ENCODE data around the gene ABHD8. TPM values are rescaled to one million over a fixed set of nuclear protein-coding genes. Genes with fewer than 3 reads are reported as not detected.

Gene ABHD8
- polyA plus RNA-seq, 3 donors, result 11.3 to 14.9 (median 12.5) TPM

DNA sequence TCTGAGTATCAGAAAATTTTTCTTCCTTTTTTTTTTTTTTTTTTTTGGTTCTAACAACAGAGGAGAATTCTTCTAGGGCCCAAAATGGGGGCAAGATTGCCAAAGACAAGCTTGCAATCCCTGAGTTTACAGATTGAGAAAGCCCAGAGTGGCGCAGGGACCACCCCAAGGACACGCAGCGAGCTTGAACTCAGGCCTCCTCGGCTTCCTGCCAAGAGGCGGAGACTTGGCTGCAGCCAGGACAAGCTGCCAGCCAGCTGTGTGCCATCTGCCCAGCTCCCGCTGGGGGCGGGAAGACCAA lies 1.9 kb upstream of the ABHD8 start:
- peaks cover 0 to 3% (median 0%) of the 10 kb centered on the region in 3 donors for H3K27me3 Mint-ChIP-seq (ENCODE audit: low read depth in 3 of 3)
- H3K4me1 Mint-ChIP-seq, result peaks cover 37% of the 10 kb centered on the region
- peaks cover 50 to 57% of the 10 kb centered on the region in 2 donors for H3K4me1 ChIP-seq (ENCODE audit: control insufficient read depth in 1 of 2, insufficient read depth in 2 of 2, low read length in 2 of 2)
- H3K36me3 ChIP-seq (replicated peaks in 1 of 2; ENCODE audit: control insufficient read depth in 1 of 2, insufficient read depth in 2 of 2, low read length in 2 of 2), result peaks cover 0 to 2% of the 10 kb centered on the region in 2 donors
- DNase-seq, result no peak
- WGBS (ENCODE audit: insufficient coverage), result 0% methylated on average over 7 of the region's 7 CpGs
- H3K27me3 ChIP-seq (ENCODE audit: control insufficient read depth in 2 of 2, insufficient read depth in 2 of 2, low read length in 2 of 2), result no peaks in the 10 kb centered on the region
- peaks cover 22% of the 10 kb centered on the region for H4K20me1 ChIP-seq (ENCODE audit: insufficient read depth, low read length)
- H3K4me3 Mint-ChIP-seq, result peak overlapping the region; percentile 86 to 90
- TF ChIP-seq CTCF (IDR thresholded peaks at IDR 0.05), result no peak
- peak overlapping the region; percentile 80 for H3K4me2 ChIP-seq (replicated peaks; ENCODE audit: extremely low read depth, low read length, poor library complexity, severe bottlenecking)
- intact Hi-C loops (cut with micrococcal nuclease), result loop anchor here in 1 of 2 donors (2.0 kb wide), 1 partner anchor 38 kb away; the partner anchor contains the start of gene BABAM1
- H3K36me3 Mint-ChIP-seq, result peaks cover 5 to 11% of the 10 kb centered on the region in 2 donors
- H3K27ac ChIP-seq (ENCODE audit: low read depth in 1 of 2, low read length in 2 of 2), result peak overlapping the region in 1 of 2 donors; percentile 82
- H2AFZ ChIP-seq (ENCODE audit: insufficient read depth, low read depth, low read length, poor library complexity, severe bottlenecking), result no peak overlapping the region
- peaks cover 0 to 1% (median 0%) of the 10 kb centered on the region in 7 donors for H3K9me3 Mint-ChIP-seq
- H3K9ac ChIP-seq (ENCODE audit: insufficient read depth, low read length, poor library complexity, severe bottlenecking), result no peak overlapping the region
- peaks cover 48% of the 10 kb centered on the region for H3K79me2 ChIP-seq (ENCODE audit: insufficient read depth, low read length)
- peak overlapping the region in 2 of 3 experiments; percentile 75 to 76 for H3K4me3 ChIP-seq (replicated peaks in 1 of 3; ENCODE audit: low read depth in 2 of 3, low read length in 3 of 3)
- no peaks in the 10 kb centered on the region for H3K9me3 ChIP-seq (replicated peaks in 1 of 2; ENCODE audit: control insufficient read depth in 1 of 2, insufficient read depth in 1 of 2, low read length in 2 of 2)
- H3K27ac Mint-ChIP-seq, result peak overlapping the region; percentile 67 to 93 (median 90)

DNA sequence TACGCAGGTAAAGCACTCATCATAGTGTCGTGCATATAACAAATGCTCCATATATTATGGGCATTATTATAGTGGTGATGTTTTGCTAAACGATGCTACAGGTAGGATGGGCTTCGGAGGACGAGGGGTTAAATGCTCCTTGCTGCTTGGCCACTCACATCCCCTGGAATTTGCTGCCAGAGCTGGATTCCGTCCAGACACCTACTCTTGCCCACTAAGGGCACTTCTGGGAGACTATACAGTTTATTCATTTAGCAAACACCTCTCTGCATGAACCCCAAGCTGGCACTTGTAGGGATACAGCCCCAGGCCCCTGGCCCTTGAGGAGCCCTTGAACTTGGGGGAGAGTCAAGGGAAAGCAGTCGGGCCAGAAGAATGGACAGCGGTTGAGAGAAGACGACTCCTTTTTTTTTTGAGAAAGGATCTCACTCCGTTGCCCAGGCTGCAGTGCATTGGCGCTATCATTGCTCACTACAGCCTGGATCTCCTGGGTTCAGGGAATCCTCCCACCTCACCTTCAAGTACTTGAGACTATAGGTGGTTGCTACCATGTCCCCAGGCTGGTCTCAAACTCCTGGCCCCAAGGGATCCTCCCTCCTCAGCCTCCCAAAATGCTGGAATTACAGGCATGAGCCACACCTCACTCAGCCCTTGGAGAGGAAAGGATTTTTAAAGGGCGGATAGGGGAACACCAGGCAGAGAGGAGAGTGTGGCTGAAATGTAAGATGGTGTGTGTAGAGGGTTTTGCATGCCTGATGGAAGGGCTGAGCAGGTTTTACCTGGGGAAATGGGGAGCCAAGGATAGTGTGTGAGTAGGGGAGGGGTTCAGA lies 1.4 kb upstream of the ABHD8 start:
- no peaks in the 10 kb centered on the region for H3K9me3 ChIP-seq (replicated peaks in 1 of 2; ENCODE audit: control insufficient read depth in 1 of 2, insufficient read depth in 1 of 2, low read length in 2 of 2)
- Mint-ChIP-seq H3K4me3 (peak overlapping the region; percentile 86 to 90), H3K36me3 (peaks cover 5 to 15% of the 10 kb centered on the region in 2 donors), H3K4me1 (peaks cover 35% of the 10 kb centered on the region), H3K27me3 (ENCODE audit: low read depth in 3 of 3) (peaks cover 0 to 3% (median 0%) of the 10 kb centered on the region in 3 donors), H3K27ac (peak overlapping the region; percentile 67 to 93 (median 90)), H3K9me3 (peaks cover 0 to 1% (median 0%) of the 10 kb centered on the region in 7 donors)
- peaks cover 18% of the 10 kb centered on the region for H4K20me1 ChIP-seq (ENCODE audit: insufficient read depth, low read length)
- no peak for TF ChIP-seq CTCF (IDR thresholded peaks at IDR 0.05)
- H3K27me3 ChIP-seq (ENCODE audit: control insufficient read depth in 2 of 2, insufficient read depth in 2 of 2, low read length in 2 of 2), result no peaks in the 10 kb centered on the region
- peaks cover 42% of the 10 kb centered on the region for H3K79me2 ChIP-seq (ENCODE audit: insufficient read depth, low read length)
- H3K9ac ChIP-seq (ENCODE audit: insufficient read depth, low read length, poor library complexity, severe bottlenecking), result no peak overlapping the region
- peaks cover 0 to 2% of the 10 kb centered on the region in 2 donors for H3K36me3 ChIP-seq (replicated peaks in 1 of 2; ENCODE audit: control insufficient read depth in 1 of 2, insufficient read depth in 2 of 2, low read length in 2 of 2)
- intact Hi-C loops (cut with micrococcal nuclease), result loop anchor here in 1 of 2 donors (2.0 to 5.0 kb wide), 2 partner anchors 33 to 38 kb away; partner anchors contain the start of genes BABAM1 and GTPBP3
- H3K4me1 ChIP-seq (ENCODE audit: control insufficient read depth in 1 of 2, insufficient read depth in 2 of 2, low read length in 2 of 2), result peaks cover 44 to 52% of the 10 kb centered on the region in 2 donors
- no peak for DNase-seq
- H3K27ac ChIP-seq (ENCODE audit: low read depth in 1 of 2, low read length in 2 of 2), result peak overlapping the region in 1 of 2 donors; percentile 82
- H3K4me3 ChIP-seq (replicated peaks in 1 of 3; ENCODE audit: low read depth in 2 of 3, low read length in 3 of 3), result peak overlapping the region in 1 of 3 experiments; percentile 76
- no peak overlapping the region for H2AFZ ChIP-seq (ENCODE audit: insufficient read depth, low read depth, low read length, poor library complexity, severe bottlenecking)
- peak overlapping the region; percentile 80 for H3K4me2 ChIP-seq (replicated peaks; ENCODE audit: extremely low read depth, low read length, poor library complexity, severe bottlenecking)
- 85% methylated on average over 4 of the region's 12 CpGs for WGBS (ENCODE audit: insufficient coverage)
